GM21515 (cell line): ENCODE results near the gene THADA.
"Not testable (repeated sequence)": the region's sequence is repeated elsewhere in the genome, so short reads cannot be mapped to it uniquely, and the experiment has no call there.

ENCODE experiments used
- ATAC-seq: cut with Tn5 transposase; IDR thresholded peaks from one replicate; pipeline ENCODE4 v1.9.1; 2021; ENCODE audit not compliant: unreplicated experiment

Gene THADA

DNA sequence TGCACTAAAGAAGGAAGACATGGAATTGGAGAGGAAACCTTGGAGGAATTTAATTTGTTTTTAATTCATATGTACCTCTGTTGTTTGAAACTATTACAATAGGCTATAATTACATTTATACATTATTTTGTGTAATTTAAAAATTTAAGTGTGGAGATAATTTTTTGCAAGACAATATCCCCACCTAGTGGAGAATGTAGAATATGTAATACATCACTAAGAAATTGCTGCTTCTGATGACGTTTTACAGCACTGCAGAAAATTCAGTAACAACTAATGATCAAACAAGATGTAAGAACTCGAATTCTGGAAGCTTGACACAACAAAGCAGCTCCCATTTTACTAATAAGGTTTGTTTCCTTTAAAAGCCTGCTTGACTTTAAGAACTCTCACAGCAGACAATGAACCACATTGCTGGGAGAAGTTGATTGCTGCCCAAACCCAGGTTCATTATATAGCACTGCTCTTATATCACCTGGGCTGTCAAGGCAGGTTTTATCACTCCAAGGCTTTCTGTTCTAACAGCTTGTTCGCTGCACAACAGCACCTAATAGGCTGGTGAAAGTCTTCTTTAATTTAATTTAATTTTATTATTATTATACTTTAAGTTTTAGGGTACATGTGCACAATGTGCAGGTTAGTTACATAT, 53.4 kb downstream of the THADA start:
- no peak for ATAC-seq

DNA sequence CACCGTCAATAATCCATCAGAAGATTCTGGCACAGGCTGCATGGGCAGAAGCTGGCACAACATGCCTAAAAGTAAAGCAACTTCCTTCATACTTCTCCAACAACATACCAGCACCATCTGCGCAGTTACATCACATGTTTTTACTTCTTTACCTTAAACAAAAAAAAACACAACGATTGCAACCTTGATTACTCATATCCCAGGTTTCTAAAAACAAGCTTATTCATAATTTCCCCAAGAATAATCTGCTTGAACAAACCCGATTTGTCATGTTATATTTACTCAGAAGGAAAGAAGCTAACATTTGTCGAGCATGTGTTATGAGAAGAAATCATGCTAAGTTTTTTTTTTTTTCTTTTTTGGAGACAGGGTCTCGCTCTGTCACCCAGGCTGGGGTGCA, 54.7 kb downstream of the THADA start:
- no peak for ATAC-seq

DNA sequence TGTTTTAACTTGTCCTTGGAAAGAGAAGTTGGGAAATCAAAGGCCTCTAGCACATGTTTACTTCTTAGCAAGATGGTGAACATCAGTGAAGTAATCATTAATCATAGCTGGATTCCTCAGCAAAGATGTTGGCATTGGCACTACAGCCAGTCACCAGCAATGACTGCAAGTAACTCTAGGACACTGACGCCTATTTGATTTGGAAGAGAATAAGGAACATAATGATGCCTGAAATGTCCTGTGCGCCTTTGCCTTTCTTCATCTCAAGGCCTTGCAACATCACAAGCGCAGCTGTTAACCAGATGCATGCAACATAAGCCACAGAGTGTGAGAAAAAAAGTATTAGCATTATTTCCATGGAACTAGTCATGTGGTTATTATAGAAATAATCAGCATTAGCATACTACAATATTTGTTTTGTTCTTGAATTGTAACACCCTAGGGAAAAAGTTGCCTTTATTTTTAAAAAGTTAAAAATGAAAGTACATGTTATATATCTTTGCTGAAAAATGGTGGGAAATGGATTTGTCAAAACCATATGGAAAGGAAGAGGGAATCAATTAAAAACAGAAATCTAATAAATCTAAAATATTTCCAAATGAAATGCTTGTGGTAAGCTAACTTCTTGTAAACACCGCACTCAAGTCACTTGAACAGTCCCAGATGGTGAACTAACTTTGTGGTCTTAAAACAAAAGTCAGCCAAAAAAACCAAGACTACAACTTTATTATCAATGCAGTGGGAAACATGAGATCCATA, 55.6 kb downstream of the THADA start:
- no peak for ATAC-seq

DNA sequence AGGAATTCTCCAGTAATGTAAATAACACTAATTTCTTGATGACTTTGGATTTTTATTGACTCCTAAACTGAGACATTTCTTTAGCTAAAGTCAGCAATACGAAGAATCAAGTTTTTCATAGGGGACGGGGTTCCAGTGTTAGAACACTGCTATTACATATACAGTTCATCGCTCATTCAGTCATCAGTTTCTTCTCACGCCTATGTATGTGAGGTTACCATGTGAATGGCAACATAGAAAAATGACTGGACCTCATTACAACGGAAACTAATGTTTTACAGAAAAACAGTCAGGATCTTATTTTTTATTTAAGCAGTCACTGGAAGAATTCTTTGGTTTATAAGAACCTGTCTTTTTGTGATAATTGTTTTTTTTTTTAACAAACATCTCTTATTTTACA, 56.4 kb downstream of the THADA start:
- no peak for ATAC-seq

DNA sequence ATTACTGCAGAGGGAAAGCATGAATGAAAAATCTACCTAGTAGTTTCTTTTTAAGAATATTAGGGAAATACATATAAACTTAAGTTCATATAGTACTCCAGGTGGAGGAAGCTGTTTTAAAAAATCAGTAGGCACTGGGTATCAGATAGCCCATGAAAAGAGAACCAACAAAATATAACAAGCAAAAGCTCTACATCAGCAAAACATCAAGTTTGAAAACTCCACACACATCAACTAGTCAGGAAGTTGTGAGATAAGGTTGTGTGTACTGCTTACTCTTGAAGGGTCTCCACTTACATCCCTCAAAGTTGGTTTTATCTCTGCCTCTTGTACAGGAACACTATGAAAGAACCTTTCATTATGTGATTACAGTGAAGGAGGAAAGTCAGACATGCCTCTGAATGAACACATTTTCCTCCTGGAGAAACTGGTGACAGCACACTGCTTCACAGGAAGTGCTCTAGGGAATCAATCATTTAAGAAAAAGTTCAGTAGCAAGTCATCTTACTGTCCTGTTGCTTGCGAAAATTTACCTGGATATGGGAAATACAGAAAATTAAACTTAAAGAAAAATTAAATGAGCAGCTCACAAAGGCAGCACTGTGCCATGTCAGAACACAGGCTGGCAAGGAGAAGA, 57.7 kb downstream of the THADA start:
- no peak for ATAC-seq

DNA sequence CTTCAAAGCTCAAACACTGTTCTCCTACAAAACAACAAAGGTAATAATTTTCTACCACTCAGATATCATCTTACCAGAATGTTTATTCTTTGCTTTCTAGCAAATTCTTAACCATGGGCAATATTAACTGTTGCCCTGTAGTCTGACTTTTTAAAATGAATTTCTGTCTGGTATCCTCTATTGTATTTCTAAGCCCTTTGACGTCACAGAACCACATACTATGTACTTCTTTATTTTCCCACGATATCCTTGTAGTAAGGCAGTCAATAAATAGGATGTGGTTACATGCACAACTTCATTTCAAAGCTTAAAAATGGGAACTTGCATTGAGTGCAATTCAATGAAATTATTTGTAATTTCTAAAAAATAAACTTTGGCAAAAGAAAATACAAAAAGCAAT, 58.7 kb downstream of the THADA start:
- no peak for ATAC-seq

DNA sequence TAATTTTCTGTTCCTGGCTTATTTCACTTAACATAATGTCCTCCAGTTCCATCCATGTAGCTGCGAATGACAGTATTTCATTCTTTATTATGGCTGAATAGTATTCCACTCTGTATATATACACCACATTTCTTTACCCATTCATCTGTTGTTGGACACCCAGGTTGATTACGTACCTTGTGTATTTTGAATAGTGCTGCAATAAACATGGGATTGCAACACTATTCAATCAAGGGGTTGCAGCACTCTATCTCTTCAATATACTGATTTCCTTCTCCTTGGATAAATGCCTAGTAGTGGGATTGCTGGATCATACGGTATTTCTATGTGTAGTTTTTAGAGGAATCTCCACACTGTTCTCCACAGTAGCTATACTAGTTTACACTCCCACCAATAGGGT, 61.3 kb downstream of the THADA start:
- ATAC-seq = no peak

DNA sequence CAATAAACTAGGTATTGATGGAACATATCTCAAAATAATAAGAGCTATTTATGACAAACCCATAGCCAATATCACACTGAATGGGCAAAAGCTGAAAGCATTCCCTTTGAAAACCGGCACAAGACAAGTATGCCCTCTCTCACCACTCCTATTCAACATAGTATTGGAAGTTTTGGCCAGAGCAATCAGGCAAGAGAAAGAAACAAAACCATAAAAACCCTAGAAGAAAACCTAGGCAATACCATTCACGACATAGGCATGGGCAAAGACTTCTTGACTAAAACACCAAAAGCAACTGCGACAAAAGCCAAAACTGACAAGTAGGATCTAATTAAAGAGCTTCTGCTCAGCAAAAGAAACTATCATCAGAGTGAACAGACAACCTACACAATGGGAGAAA, 63.3 kb downstream of the THADA start:
- ATAC-seq = not testable (repeated sequence)

DNA sequence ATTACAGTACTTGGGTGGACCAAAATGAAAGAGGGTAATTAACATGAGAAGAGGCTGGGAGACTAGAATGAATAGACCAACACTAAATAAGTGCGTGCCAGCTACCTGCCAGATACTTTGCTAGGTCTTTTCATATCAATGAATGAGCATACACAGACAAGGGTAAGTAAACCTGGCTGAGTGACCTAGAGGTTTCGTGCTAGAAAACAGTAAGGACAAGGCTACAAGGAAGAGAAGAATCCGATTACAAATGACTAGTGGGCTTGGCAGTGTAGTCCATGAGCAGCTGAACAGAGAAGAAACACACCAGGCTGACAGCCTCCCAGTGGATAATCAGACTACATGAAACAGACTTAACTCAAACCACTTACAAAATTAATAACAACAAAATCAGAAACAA, 64.6 kb downstream of the THADA start:
- no peak for ATAC-seq

DNA sequence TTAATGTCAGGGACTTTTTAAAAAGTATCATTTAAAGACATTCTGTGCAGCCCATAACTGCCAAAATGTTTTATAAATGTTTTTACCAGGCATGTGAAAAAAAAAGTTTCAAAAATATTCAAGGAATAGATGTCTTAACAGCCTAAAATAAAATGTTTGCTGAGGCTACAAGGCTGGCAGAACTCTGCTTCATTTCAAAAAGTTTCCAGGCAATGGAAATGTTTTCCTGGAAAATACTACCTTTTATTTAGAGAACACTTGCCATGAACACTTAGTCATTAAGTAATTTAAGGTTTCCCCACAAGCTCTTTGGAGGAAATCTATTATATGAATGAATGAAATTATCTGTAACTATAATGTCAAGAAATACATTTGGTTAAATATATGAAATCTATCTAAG, 68.8 kb downstream of the THADA start:
- ATAC-seq = no peak

DNA sequence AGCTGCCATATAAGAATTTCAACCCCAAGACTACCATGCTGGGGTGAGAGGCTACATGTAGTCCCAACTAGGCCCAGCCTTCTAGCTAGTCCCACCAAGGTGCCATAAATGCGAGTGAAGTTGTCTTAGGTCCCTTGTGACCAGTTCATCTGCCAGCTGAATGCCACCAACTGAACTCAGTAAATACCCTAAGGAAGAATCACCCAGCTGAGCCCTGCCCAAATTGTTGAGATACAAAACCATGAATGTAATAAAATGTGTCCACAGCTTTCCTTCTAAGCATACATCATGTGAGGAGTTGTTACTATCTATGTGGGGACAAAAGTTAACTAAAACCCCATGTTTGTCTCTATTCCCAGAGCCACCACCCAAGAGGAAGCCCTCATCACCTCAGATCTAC, 70.3 kb downstream of the THADA start:
- ATAC-seq = no peak

DNA sequence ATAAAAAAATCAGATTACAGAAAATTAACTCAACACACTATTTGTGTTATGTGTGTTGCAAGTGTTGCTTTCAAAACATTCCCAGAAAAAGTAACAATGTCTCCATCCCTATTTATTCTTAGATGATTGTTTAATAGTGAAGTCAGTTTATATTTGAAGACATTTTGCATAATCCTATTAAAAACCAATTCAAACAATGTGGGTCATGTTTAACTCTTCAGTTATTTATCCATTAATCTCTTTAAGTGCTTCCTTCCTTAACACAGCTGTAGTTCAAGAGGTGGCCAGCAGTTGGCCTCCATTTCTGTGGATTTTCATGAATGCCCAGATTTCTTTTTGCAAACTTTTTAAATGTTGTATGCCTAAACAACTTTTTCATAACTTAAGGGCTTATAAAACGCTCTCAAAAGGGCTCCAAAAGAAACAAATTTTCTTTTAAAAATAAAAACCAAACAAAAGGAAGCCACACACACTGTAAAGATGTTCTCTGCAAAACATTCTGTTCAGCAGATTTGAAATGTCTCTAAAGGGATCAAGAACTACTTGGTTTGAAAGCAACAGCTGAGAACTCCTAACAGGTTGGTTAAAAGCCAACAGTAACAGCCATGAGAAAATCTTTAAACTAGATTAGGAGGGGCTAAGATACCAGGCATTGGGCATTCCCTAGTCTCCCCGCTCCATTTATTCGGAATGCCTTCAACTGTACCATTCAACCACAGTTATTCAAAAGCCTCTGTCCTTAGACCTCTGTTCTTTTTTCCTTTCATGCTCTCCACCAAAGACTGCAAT, 71.5 kb downstream of the THADA start:
- no peak for ATAC-seq

DNA sequence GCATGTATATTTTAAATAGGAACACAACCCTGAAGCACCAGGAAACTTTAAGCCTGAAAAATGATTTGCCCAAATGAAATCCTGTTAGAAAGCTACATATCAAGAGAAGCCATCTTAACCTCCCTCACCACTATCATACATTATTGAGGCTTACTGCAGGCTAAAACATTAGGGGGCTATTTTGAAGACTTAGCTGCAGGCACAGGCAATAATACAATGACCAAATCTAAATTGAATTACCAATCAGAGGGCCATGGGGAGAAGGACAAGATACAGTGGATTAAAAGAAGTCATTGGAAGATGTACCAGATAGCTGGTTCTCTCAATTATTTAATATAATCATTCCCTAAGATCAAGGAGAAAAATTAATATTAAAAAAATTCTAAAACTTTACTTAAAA, 73.7 kb downstream of the THADA start:
- no peak for ATAC-seq

DNA sequence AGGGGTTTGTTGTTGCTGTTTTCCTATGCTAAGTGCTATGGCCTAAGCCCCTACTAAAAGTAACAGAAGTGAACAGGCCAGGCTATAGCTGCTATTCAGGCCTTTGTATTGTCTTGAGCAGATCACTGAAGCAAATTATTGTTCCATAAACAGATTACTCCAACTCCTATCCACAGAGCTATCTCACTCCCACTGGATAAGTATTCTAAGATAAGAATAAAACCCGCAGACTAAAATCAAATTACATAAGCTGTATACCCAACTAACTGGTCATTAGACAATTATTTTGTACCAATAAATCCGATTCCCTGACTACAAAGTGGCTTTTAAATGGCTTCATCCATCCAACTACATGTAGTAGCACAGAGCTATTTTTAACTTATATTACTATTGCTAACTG, 74.3 kb downstream of the THADA start:
- ATAC-seq = no peak

DNA sequence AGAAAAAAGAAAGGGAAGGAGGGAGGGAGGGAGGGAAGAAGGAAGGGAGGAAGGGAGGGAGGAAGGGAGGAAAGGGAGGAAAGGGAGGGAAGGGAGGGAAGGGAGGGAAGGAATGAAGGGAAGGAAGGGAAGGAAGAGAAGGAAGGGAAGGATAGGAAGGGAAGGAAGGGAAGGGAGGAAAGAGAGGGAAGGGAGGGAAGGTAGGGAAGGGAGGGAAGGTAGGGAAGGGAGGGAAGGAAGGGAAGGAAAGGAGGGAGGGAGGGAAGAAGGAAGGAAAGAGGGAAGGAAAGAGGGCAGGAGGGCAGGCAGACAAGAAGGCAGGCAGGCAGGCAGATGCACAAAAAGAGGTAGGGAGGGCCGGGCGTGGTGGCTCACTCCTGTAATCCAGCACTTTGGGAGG, 74.9 kb downstream of the THADA start:
- no peak for ATAC-seq

DNA sequence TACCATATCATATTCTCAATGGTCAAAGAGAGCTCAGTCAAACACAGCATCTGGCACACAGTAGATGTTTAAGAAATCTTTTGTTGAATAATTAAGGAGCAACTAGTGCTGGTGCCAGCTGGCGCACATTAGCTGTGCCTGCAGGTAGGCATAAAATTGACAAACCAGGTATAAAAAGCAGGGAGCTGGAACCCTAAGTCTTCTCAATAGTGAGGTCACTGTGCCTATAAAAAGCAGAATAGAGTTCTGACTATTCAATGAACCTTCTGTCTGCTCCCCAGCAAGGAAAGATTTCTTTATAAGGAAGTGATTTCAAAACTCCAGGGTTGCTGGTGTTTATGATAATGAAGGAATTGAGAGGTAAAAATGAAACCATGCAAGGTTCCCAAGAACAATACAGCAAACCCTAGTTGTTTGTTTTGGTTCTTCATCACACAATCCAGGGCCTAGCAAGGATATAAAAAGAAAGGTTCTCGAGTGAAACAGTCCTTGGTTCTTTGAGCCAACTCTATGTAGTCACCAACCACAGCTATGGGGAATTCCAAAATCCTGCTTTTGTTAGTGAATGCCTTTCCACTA, 76.1 kb downstream of the THADA start:
- no peak for ATAC-seq

DNA sequence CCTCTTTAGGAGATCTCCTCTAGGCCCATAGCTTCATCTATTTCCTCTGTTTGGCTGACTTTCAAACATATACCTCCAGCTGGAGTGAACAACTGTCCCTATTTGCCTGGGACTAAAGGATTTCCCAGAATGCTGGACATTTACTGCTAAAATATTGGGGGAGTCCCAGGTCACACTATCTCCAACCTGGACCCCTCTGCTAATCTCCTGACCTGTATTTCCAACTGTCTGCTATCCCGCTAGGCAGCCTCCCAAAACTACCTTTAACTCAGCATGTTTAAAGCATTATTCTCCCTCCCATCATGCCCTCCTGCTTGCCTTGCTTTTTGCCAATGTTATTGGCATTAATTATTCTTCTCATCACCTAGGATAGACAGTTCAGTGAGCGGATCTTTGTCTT, 77.1 kb downstream of the THADA start:
- no peak for ATAC-seq

DNA sequence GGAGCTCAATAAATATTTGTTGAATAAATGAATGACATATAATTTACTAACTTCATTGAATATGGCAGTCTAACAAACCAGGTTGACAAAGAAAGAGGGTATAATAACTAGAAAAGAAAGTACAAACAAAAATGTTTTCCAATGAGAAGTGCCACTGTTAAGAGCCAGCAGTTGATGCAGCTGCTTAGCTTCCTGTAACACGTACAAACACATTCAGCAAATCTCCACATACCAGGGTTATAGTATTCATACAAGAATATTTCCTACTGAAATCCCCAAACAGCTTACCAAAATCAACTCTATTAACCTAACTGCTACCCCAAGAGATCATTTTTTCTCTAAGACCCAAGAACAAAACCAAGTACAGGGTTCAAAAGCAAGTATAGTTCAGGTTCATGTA, 77.7 kb downstream of the THADA start:
- no peak for ATAC-seq

DNA sequence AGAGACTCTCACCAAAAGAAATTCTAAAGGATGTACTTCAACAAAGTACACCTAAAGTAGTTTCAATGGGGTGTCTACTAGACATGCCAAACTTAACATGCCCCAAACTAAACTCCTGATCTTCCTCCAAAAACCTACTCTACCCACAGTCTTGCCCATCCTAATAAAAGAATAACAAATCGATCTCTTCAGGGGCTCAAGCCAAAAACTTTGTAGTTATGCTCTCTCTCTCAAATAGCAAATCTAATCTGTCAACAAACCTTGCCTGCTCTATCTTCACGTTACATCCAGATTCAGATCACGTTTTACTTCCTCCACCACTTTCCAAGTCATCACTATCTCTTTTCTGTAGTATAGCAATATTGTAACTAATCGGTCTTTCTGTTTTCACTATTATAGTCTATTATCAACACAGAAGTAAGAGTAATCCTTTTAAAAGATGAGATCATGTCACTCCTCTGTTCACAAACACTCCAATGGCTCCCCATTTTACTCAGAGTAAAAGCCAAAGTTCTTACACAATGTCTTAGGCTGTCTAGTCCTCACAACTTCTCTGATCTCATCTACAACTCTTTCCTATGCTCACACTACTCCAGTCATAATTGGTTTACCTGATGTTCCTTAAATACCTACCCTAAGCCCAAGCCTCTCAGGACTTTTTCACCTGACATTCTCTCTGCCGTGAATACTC, 79.9 kb downstream of the THADA start:
- ATAC-seq = no peak

DNA sequence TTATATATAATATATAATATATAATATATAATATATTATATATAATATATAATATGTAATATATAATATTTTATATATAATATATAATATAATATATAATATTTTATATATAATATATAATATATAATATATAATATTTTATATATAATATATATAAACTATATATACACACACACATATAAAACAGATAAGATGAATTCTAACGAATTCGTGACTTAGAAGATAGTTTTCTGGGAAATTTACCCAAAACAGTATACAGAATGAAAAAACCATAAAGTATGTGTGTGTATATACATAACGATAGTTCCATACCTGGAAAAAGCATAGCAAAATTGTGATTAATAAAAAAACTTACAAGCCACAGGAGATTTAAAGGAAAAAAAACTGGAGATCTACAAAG, 80.6 kb downstream of the THADA start:
- no peak for ATAC-seq

DNA sequence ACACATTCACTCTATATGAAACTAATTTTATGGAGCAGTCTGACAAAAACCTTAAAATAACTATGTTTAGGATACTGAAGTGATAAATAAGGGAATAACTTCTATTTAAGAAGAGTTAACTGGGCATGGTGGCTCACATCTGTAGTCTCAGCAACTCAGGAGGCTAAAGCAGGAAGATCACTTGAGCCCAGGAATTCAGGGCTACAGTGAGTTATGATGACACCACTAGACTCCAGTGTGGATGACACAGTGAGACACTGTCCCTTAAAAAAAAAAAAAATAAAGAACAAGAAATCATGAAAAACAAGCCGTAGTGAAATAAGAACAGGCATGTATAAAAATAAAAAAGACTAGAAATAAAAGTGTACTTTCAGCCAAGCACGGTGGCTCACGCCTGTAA, 82.0 kb downstream of the THADA start:
- no peak for ATAC-seq
